BE2C (cell line): ENCODE results near the gene COL18A1.

Experiments used
- DNase-seq: peaks from one replicate; pipeline ENCODE4 v3.0.0-alpha.2; 2020
- H3K27me3 ChIP-seq: fragments of 250-450 bp; sonication (Bioruptor Pico); 2 replicates; pipeline ENCODE4 v1.5.1; 2020; ENCODE audit warnings: mild to moderate bottlenecking
- H3K36me3 ChIP-seq: fragments of 250-450 bp; sonication (Bioruptor Pico); 2 replicates; pipeline ENCODE4 v1.5.1; 2020; ENCODE audit warnings: mild to moderate bottlenecking
- H3K4me1 ChIP-seq: fragments of 250-450 bp; sonication (Bioruptor Pico); 2 replicates; pipeline ENCODE4 v1.5.1; 2020
- H3K4me3 ChIP-seq: 2 replicates; pipeline ENCODE4 v1.5.1; 2011; ENCODE audit warnings: low read depth, low read length
- H3K9me3 ChIP-seq: fragments of 250-450 bp; sonication (Bioruptor Pico); 2 replicates; pipeline ENCODE4 v1.5.1; 2020
- TF ChIP-seq, protein P1 (sequence below): IDR thresholded peaks from 2 replicates; pipeline ENCODE4 v1.5.1; 2012; ENCODE audit warnings: mild to moderate bottlenecking, low read depth, low read length

COL18A1 gene

DNA sequence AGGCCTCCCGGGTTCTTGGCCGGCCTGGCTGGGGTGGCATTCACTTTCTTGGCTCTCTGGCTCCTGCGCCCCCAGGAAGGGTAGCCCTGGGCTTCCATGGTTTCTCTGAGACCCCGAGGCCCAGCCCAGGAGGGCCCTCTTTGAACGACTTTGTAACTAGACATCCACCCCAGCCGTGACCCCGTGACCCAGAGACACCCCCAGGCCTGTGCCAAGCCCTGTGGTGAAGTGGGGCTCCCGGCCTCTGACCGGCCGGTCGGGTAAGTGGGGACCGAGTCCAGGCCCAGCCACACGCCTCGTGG is 64.0 kb downstream of the COL18A1 start:
- H3K36me3 ChIP-seq, result no peaks in the 10 kb centered on the region
- TF ChIP-seq, protein P1, sequence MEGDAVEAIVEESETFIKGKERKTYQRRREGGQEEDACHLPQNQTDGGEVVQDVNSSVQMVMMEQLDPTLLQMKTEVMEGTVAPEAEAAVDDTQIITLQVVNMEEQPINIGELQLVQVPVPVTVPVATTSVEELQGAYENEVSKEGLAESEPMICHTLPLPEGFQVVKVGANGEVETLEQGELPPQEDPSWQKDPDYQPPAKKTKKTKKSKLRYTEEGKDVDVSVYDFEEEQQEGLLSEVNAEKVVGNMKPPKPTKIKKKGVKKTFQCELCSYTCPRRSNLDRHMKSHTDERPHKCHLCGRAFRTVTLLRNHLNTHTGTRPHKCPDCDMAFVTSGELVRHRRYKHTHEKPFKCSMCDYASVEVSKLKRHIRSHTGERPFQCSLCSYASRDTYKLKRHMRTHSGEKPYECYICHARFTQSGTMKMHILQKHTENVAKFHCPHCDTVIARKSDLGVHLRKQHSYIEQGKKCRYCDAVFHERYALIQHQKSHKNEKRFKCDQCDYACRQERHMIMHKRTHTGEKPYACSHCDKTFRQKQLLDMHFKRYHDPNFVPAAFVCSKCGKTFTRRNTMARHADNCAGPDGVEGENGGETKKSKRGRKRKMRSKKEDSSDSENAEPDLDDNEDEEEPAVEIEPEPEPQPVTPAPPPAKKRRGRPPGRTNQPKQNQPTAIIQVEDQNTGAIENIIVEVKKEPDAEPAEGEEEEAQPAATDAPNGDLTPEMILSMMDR, result no peak
- peaks cover 7% of the 10 kb centered on the region for H3K27me3 ChIP-seq

DNA sequence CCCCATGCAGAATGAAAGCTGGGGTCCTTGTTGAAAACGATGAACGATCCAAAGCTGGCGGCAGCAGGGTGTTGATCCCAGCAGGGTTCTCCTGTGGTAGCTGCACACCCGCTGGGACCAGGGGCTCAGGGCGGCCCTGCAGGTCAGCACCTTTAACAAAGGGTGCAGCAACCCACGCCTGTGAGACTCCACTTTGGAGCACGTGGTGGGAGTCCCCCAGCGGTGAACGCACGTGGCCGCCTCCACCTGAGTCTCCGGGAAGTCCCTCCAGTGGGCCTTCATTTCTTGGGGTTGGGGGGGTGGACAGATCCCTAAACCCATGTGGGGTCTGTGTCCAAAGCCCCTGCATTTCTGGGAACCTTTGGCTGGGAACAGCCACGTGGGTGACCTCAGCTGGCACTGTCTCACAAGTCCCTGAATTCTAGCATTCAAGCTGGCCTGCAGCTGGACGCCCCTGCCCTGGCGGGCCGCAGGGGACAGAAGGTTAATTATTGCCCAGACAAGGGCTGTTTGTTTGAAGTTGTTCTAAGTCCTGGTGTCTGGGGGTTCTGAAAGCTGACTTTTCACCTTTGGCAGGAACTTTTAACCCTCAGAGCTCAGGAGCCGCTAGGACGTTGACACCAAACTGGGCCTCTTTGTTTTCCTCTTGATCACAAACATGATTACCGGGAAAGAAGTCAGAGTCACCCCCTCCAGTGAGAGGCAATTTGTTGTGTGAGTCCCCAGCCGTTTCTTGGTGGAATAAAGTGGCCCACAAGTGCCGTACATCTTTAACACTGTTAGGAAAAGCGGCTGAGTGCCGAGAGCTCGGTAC is 64.5 kb downstream of the COL18A1 start:
- Histone ChIP-seq H3K9me3 (no peaks in the 10 kb centered on the region; the same call in 1 of the 2 replicates), H3K4me3 (no peak overlapping the region), H3K27me3 (peaks cover 3% of the 10 kb centered on the region), H3K4me1 (no peaks in the 10 kb centered on the region), H3K36me3 (no peaks in the 10 kb centered on the region)
- no peak for DNase-seq
- TF ChIP-seq, protein P1, result no peak

More for the DNA sequence above, 64.0 kb downstream of the COL18A1 start:
- no peak for DNase-seq
- Histone ChIP-seq H3K4me1 (no peaks in the 10 kb centered on the region), H3K9me3 (no peaks in the 10 kb centered on the region; the same call in 1 of the 2 replicates), H3K4me3 (no peak overlapping the region)

DNA sequence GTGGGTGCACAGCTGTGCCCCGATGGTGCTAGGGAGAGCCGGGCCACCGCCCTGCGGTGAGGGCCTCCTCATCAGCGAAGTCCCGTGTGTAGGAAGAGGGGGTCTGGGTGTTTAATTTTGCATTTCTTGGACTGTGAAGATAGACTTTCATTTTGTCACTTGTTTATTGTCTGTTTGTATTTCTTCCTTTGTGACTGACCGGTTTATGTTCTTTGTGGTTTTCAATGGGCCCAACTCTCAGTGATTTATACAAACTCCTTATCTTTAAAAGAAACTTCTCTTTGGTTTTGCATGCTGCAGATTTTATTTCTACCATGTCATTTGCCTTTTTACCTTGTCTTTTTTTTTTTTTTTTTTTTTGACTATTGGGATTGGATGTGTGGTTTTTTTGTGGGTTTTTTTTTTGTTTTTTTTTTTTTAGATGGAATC is 65.1 kb downstream of the COL18A1 start:
- Histone ChIP-seq H3K9me3 (no peaks in the 10 kb centered on the region), H3K4me3 (no peak overlapping the region), H3K36me3 (no peaks in the 10 kb centered on the region), H3K27me3 (no peaks in the 10 kb centered on the region; the same call in 1 of the 2 replicates), H3K4me1 (no peaks in the 10 kb centered on the region)
- DNase-seq, result no peak
- TF ChIP-seq, protein P1, result no peak

DNA sequence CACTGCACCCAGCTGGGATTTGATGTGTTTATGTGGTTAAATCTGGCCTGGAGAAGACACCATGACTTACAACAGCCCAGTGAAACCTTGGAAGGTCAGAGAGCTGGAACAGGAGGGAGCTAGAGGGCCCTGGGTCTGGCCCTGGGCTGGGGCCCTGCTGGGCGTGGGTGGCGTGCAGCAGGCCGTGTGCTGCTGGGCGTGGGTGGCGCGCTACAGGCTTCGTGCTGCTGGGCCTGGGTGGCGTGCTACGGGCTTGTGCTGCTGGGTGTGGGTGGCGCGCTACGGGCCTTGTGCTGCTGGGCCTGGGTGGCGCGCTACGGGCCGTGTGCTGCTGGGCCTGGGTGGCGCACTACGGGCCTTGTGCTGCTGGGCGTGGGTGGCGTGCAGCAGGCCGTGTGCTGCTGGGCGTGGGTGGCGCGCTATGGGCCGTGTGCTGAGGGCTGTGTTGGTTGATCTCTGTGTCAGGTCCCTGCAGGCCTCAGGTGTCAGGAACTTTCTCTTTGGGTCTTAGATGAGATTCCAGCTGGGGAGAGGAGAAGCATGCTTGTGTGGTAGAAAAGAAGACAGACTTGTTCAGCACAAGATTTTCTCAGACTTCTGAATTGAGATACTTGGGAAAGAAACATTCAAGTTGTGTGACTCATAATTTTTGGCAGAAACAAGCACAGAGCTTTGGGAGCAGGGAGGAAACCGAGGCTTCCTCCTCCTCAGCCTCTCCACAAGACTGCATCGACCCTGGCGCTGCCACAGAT is 66.0 kb downstream of the COL18A1 start:
- Histone ChIP-seq H3K9me3 (no peaks in the 10 kb centered on the region), H3K27me3 (no peaks in the 10 kb centered on the region; the same call in 1 of the 2 replicates), H3K4me1 (no peaks in the 10 kb centered on the region), H3K4me3 (no peak overlapping the region), H3K36me3 (no peaks in the 10 kb centered on the region)
- TF ChIP-seq, protein P1, result no peak
- DNase-seq, result no peak

DNA sequence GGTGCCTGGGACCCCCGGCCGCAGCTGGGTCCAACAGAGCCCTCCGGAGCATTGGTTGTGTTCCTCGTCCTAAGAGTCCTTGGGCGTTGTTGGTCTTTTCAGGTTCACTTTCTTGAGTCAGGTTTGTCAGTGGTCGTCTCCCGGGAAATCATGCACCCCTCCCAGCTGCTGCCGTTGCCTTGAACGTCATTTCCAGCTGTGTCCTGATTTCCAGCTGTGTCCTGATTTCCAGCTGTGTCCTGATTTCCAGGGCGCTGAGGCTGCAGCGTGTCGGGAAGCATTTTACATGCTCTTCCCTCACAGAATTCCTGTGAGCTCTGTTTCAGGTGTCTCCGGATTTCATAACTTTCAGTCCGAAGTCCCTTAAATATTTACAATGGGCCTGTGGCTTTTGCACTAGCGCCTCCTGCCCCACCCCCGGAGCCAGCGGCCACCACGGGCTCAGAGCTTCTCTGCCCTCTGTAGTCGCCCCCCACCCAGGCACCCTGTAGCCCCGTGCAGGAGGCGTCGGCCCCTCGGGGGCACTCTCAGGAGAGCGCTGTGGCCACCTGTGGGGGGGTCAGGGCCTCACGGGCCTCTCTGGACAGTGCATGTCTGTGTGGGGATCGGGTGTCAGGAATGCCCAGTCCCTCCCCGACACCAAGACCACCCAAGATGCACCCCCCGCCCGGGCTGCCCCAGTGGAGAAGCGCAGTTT is 66.7 kb downstream of the COL18A1 start:
- TF ChIP-seq, protein P1, result no peak
- Histone ChIP-seq H3K36me3 (no peaks in the 10 kb centered on the region), H3K9me3 (no peaks in the 10 kb centered on the region), H3K27me3 (no peaks in the 10 kb centered on the region; the same call in 1 of the 2 replicates), H3K4me3 (no peak overlapping the region), H3K4me1 (no peaks in the 10 kb centered on the region)
- no peak for DNase-seq
